ENCODE data around the gene ATP2A2. TPM values are rescaled to one million over a fixed set of nuclear protein-coding genes. Genes with fewer than 3 reads are reported as not detected.

Gene ATP2A2
- total RNA-seq, 4 donors from 2014 or later = 118 to 233 (median 163) TPM

- H3K27ac ChIP-seq = peak overlapping the region; percentile 96 to 100 (median 99)
- WGBS, 2 donors (ENCODE audit: low coverage in 1 of 2) = 2 to 5% methylated on average over 7 of the region's 7 CpGs
- no peaks in the 10 kb centered on the region for H3K9me3 ChIP-seq
- no peaks in the 10 kb centered on the region for H3K27me3 ChIP-seq
- peaks cover 0 to 9% of the 10 kb centered on the region in 2 donors for H3K36me3 ChIP-seq
- peak overlapping the region; percentile 87 to 91 for H3K4me3 ChIP-seq
- ATAC-seq = no peak
- TF ChIP-seq CTCF (IDR thresholded peaks at IDR 0.05) (no peak), EP300 (IDR thresholded peaks at IDR 0.05) (no peak), POLR2A (IDR thresholded peaks at IDR 0.05) (no peak), POLR2AphosphoS5 (IDR thresholded peaks at IDR 0.05) (no peak)
- peaks cover 0 to 82% (median 17%) of the 10 kb centered on the region in 3 donors for H3K4me1 ChIP-seq
Observed at GRCh38 chr12:110282956-110283817, 2.1 kb downstream of the ATP2A2 start.

GRCh38 chr12:110284597-110284996 lies 3.5 kb downstream of the ATP2A2 start:
- peak overlapping the region in 2 of 4 donors; percentile 100 for H3K27ac ChIP-seq
- ATAC-seq = no peak
- H3K36me3 ChIP-seq = peaks cover 0 to 14% of the 10 kb centered on the region in 2 donors
- H3K4me1 ChIP-seq = peaks cover 5 to 84% (median 26%) of the 10 kb centered on the region in 3 donors
- H3K27me3 ChIP-seq = no peaks in the 10 kb centered on the region
- TF ChIP-seq EP300 (IDR thresholded peaks at IDR 0.05) = no peak
- no peak for TF ChIP-seq POLR2AphosphoS5 (IDR thresholded peaks at IDR 0.05)
- no peak for TF ChIP-seq CTCF (IDR thresholded peaks at IDR 0.05)
- TF ChIP-seq POLR2A (IDR thresholded peaks at IDR 0.05) = no peak
- H3K9me3 ChIP-seq = no peaks in the 10 kb centered on the region
- H3K4me3 ChIP-seq = peak overlapping the region; percentile 11 to 91

GRCh38 chr12:110286623-110287022 lies 5.6 kb downstream of the ATP2A2 start:
- Histone ChIP-seq H3K9me3 (no peaks in the 10 kb centered on the region), H3K4me3 (peak overlapping the region; percentile 22 to 91), H3K4me1 (peaks cover 5 to 94% (median 23%) of the 10 kb centered on the region in 3 donors), H3K36me3 (peaks cover 0 to 30% of the 10 kb centered on the region in 2 donors), H3K27ac (peak overlapping the region; percentile 49 to 100 (median 77)), H3K27me3 (no peaks in the 10 kb centered on the region)
- WGBS, 2 donors (ENCODE audit: low coverage in 1 of 2) = 29 to 35% methylated on average over 5 to 7 of the region's 7 CpGs
- no peak for ATAC-seq
- TF ChIP-seq POLR2A (IDR thresholded peaks at IDR 0.05) = no peak
- no peak for TF ChIP-seq POLR2AphosphoS5 (IDR thresholded peaks at IDR 0.05)
- no peak for TF ChIP-seq CTCF (IDR thresholded peaks at IDR 0.05)
- no peak for TF ChIP-seq EP300 (IDR thresholded peaks at IDR 0.05)

- Histone ChIP-seq H3K9me3 (no peaks in the 10 kb centered on the region), H3K4me3 (no peak overlapping the region), H3K27ac (peak overlapping the region in 2 of 4 donors; percentile 100), H3K36me3 (peaks cover 0 to 43% of the 10 kb centered on the region in 2 donors), H3K4me1 (peaks cover 5 to 90% (median 23%) of the 10 kb centered on the region in 3 donors), H3K27me3 (no peaks in the 10 kb centered on the region)
- WGBS, 2 donors (ENCODE audit: low coverage in 1 of 2) = 53 to 80% methylated on average over 1 to 3 of the region's 3 CpGs
- no peak for TF ChIP-seq CTCF (IDR thresholded peaks at IDR 0.05)
- TF ChIP-seq POLR2AphosphoS5 (IDR thresholded peaks at IDR 0.05) = no peak
- TF ChIP-seq EP300 (IDR thresholded peaks at IDR 0.05) = no peak
- no peak for TF ChIP-seq POLR2A (IDR thresholded peaks at IDR 0.05)
- no peak for ATAC-seq
Observed at GRCh38 chr12:110287986-110288385, 6.9 kb downstream of the ATP2A2 start.
